Type B pancreatic cell (in vitro differentiated cells): Measurements from ENCODE around the gene ZDHHC19. TPM values are rescaled to one million over a fixed set of nuclear protein-coding genes. Genes with fewer than 3 reads are reported as not detected.
A peak's percentile ranks its signal among the peaks of the same experiment; 100 is the strongest.
"Not testable (repeated sequence)": the region's sequence is repeated elsewhere in the genome, so short reads cannot be mapped to it uniquely, and the experiment has no call there.

Experiments
- DNase-seq: peaks from one replicate; pipeline ENCODE4 v3.0.0; 2021; ENCODE audit warnings: mixed read lengths; ENCODE audit not compliant: unreplicated experiment; ENCODE audit errors: extremely low spot score
- H3K27ac Mint-ChIP-seq: 2 replicates; pipeline ENCODE4 v1.8.0; 2021; ENCODE audit warnings: mild to moderate bottlenecking, mixed read lengths
- H3K27me3 Mint-ChIP-seq: 2 replicates; pipeline ENCODE4 v1.8.0; 2021; ENCODE audit warnings: mixed read lengths
- H3K36me3 Mint-ChIP-seq: 2 replicates; pipeline ENCODE4 v1.8.0; 2021; ENCODE audit warnings: mixed read lengths
- H3K4me1 Mint-ChIP-seq: one replicate; pipeline ENCODE4 v1.8.0; 2021; ENCODE audit warnings: mixed read lengths; ENCODE audit not compliant: unreplicated experiment
- H3K4me3 Mint-ChIP-seq: 2 replicates; pipeline ENCODE4 v1.8.0; 2021; ENCODE audit warnings: mild to moderate bottlenecking, mixed read lengths
- H3K9me3 Mint-ChIP-seq: 2 replicates; pipeline ENCODE4 v1.8.0; 2021; ENCODE audit warnings: mixed read lengths
- total RNA-seq: library from RNA; stranded (reverse); gene quantifications from 2 replicates; pipeline ENCODE4 v1.2.1, GENCODE V29; 2021; ENCODE audit warnings: low replicate concordance
- TF ChIP-seq, protein P1 (sequence below): fragments of 200-600 bp; sonication (generic); conservative IDR thresholded peaks from 2 replicates; pipeline ENCODE4 v1.5.0; 2021; ENCODE audit warnings: antibody characterized with exemption, mild to moderate bottlenecking

ZDHHC19 gene
- total RNA-seq, 1 donor from 2014 or later = 0.85 TPM

DNA sequence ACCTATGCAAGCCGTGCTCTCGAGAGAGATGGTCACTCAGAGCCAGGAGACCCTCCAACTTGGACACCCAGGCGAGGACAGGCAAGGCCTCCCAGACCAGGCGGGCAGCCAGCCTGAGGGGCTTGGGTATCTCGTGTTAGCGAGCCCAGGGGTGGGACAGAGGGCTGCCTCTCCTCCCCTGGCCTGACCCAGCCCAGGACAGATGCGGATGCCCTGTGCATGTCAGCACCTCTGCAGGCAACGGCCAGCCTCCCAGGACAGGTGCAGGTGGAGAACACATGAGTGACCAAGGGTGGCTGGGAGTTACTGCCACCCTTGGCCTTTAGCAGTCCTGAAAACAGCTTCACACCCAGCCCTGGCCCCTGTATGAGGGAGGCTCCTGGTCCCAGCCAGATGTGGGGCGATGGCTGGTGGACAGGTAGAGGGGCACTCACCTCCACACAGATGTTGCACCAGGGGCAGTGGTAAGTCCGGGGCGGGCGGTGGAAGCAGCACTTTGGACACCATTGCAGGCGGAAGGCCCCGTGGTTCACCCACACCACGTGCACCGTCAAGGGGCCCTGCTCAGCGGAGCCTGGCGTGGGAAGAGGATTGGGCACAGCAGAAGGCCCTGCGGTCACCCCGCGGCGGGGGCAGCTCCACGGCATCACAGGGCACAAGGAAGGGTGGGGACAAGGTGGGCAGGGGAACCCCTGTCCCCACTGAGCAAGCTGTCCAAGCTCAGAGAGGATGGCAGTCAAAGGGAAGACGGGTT is 2.1 kb downstream of the ZDHHC19 start:
- TF ChIP-seq, protein P1, sequence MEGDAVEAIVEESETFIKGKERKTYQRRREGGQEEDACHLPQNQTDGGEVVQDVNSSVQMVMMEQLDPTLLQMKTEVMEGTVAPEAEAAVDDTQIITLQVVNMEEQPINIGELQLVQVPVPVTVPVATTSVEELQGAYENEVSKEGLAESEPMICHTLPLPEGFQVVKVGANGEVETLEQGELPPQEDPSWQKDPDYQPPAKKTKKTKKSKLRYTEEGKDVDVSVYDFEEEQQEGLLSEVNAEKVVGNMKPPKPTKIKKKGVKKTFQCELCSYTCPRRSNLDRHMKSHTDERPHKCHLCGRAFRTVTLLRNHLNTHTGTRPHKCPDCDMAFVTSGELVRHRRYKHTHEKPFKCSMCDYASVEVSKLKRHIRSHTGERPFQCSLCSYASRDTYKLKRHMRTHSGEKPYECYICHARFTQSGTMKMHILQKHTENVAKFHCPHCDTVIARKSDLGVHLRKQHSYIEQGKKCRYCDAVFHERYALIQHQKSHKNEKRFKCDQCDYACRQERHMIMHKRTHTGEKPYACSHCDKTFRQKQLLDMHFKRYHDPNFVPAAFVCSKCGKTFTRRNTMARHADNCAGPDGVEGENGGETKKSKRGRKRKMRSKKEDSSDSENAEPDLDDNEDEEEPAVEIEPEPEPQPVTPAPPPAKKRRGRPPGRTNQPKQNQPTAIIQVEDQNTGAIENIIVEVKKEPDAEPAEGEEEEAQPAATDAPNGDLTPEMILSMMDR = no peak
- Mint-ChIP-seq H3K27ac (no peak overlapping the region), H3K27me3 (peaks cover 19% of the 10 kb centered on the region), H3K36me3 (no peaks in the 10 kb centered on the region), H3K4me3 (no peak overlapping the region), H3K9me3 (peaks cover 5% of the 10 kb centered on the region), H3K4me1 (peaks cover 3% of the 10 kb centered on the region)
- DNase-seq = no peak

DNA sequence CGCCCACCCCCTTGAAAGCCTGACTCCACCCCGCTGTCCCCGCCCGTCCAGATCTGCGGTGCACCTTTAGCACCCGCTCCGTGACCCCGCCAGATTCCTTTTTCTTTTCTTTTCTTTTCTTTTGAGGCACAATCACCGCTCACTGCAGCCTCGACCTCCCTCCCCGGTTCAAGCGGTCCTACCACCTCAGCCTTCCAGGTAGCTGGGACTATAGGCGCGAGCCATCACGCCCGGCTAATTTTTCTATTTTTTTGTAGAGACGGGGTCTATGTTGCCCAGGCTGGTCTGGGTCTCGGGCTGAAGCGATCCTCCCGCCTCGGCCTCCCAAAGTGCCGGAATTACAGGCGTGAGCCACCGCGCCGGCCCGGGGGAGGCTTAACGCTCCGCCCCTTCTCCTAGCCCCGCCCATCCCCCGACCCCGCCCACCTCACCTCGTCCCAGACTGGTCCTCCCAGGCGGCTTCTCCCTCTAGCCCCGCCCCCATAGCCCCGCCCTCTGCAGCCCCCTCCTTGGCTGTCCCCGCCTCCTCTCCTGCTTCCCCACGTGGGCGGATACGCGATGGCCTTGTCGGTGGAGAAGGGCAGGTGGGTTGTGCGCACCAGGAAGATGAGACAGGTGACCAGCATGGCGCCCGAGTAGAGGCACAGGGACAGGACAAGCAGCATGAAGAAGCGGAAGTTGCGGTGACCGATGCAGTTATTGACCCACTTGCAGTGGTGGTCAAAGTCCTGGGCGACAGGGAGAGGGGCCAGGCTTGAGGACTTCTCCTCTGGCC is 3.2 kb downstream of the ZDHHC19 start:
- peaks cover 3% of the 10 kb centered on the region for H3K4me1 Mint-ChIP-seq
- TF ChIP-seq, protein P1 = no peak
- no peak for DNase-seq
- peaks cover 29% of the 10 kb centered on the region for H3K27me3 Mint-ChIP-seq
- H3K36me3 Mint-ChIP-seq = no peaks in the 10 kb centered on the region
- no peak overlapping the region for H3K27ac Mint-ChIP-seq
- peak overlapping the region; percentile 77 for H3K4me3 Mint-ChIP-seq
- peaks cover 5% of the 10 kb centered on the region for H3K9me3 Mint-ChIP-seq

DNA sequence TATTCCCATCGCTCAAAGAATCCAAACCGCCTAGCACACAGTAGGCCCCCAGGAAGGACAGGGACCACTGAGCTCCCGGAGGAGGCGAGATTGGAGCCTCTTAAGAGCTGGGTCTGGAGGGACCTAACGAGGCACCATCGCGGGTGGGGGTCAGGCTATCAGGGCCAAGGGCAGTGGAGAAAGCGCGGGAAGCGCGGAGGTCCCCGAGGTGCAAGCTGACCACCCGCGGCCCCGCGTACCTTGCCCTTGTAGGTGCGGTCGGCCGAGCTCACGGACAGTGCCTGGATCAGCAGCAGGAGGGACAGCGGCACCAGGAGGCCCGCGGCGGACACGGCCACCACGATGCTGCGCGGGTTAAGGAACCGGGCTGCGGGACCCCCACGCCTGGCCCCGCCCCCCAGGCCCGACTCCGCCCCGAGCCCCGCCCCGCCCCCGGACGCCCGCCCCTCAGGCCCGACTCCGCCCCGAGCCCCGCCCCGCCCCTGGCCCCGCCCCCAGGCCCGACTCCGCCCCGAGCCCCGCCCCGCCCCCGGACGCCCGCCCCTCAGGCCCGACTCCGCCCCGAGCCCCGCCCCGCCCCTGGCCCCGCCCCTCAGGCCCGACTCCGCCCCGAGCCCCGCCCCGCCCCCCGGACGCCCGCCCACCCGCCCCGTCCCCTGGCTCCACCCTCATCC is 3.9 kb downstream of the ZDHHC19 start:
- Mint-ChIP-seq H3K27me3 (peaks cover 32% of the 10 kb centered on the region), H3K4me3 (peak overlapping the region; percentile 34), H3K36me3 (no peaks in the 10 kb centered on the region), H3K4me1 (no peaks in the 10 kb centered on the region), H3K27ac (no peak overlapping the region), H3K9me3 (peaks cover 5% of the 10 kb centered on the region)
- no peak for DNase-seq
- TF ChIP-seq, protein P1 = no peak

GRCh38 chr3:196205442-196206205 is 5.6 kb downstream of the ZDHHC19 start:
- not testable (repeated sequence) for H3K27ac Mint-ChIP-seq

GRCh38 chr3:196203846-196204245 is 7.4 kb downstream of the ZDHHC19 start:
- no peak overlapping the region for H3K27ac Mint-ChIP-seq
- H3K36me3 Mint-ChIP-seq = no peaks in the 10 kb centered on the region
- DNase-seq = no peak
- no peaks in the 10 kb centered on the region for H3K4me1 Mint-ChIP-seq
- H3K9me3 Mint-ChIP-seq = peaks cover 5% of the 10 kb centered on the region
- H3K27me3 Mint-ChIP-seq = peaks cover 32% of the 10 kb centered on the region
- H3K4me3 Mint-ChIP-seq = no peak overlapping the region
- TF ChIP-seq, protein P1 = no peak

More at GRCh38 chr3:196205442-196206205, 5.6 kb downstream of the ZDHHC19 start:
- not testable (repeated sequence) for DNase-seq, H3K4me1 Mint-ChIP-seq, H3K36me3 Mint-ChIP-seq, H3K9me3 Mint-ChIP-seq
- Mint-ChIP-seq H3K4me3 (peak overlapping the region; percentile 2), H3K27me3 (peaks cover 32% of the 10 kb centered on the region)
